ENCODE results near the gene TMEFF2.

TMEFF2 gene

GRCh38 chr2:192183296-192183695 is 11.4 kb downstream of the TMEFF2 start:
- H3K4me1 ChIP-seq (ENCODE audit: control insufficient read depth, insufficient read depth, low read length, unreplicated experiment), result no peaks in the 10 kb centered on the region
- no peak overlapping the region for H3K27ac ChIP-seq (ENCODE audit: low read depth, low read length)

GRCh38 chr2:192166946-192167345 is 27.8 kb downstream of the TMEFF2 start:
- H3K27ac ChIP-seq (ENCODE audit: low read depth, low read length), result no peak overlapping the region
- no peak overlapping the region for H3K4me3 ChIP-seq (ENCODE audit: low read depth, low read length)
- H3K4me1 ChIP-seq (ENCODE audit: control insufficient read depth, insufficient read depth, low read length, unreplicated experiment), result peaks cover 7% of the 10 kb centered on the region
- no peaks in the 10 kb centered on the region for H3K27me3 ChIP-seq (ENCODE audit: insufficient read depth, low read length)
- no peak overlapping the region for H2AFZ ChIP-seq (ENCODE audit: low read length, unreplicated experiment)
- no peaks in the 10 kb centered on the region for H3K79me2 ChIP-seq (ENCODE audit: control insufficient read depth, insufficient read depth, low read length, unreplicated experiment)
- no peaks in the 10 kb centered on the region for H3K36me3 ChIP-seq (ENCODE audit: insufficient read depth, low read length)

More at GRCh38 chr2:192183296-192183695, 11.4 kb downstream of the TMEFF2 start:
- no peak overlapping the region for H3K4me3 ChIP-seq (ENCODE audit: low read depth, low read length)
- H2AFZ ChIP-seq (ENCODE audit: low read length, unreplicated experiment), result no peak overlapping the region
- no peaks in the 10 kb centered on the region for H3K36me3 ChIP-seq (ENCODE audit: insufficient read depth, low read length)
- no peaks in the 10 kb centered on the region for H3K27me3 ChIP-seq (ENCODE audit: insufficient read depth, low read length)
- no peaks in the 10 kb centered on the region for H3K79me2 ChIP-seq (ENCODE audit: control insufficient read depth, insufficient read depth, low read length, unreplicated experiment)

GRCh38 chr2:192165842-192166241 is 28.9 kb downstream of the TMEFF2 start:
- no peak overlapping the region for H2AFZ ChIP-seq (ENCODE audit: low read length, unreplicated experiment)
- peaks cover 9% of the 10 kb centered on the region for H3K4me1 ChIP-seq (ENCODE audit: control insufficient read depth, insufficient read depth, low read length, unreplicated experiment)
- no peaks in the 10 kb centered on the region for H3K79me2 ChIP-seq (ENCODE audit: control insufficient read depth, insufficient read depth, low read length, unreplicated experiment)

GRCh38 chr2:192162392-192163042 is 32.2 kb downstream of the TMEFF2 start:
- Histone ChIP-seq H3K27ac (ENCODE audit: low read depth, low read length) (no peak overlapping the region), H3K36me3 (ENCODE audit: insufficient read depth, low read length) (no peaks in the 10 kb centered on the region), H3K79me2 (ENCODE audit: control insufficient read depth, insufficient read depth, low read length, unreplicated experiment) (no peaks in the 10 kb centered on the region), H3K4me1 (ENCODE audit: control insufficient read depth, insufficient read depth, low read length, unreplicated experiment) (peaks cover 9% of the 10 kb centered on the region), H3K27me3 (ENCODE audit: insufficient read depth, low read length) (no peaks in the 10 kb centered on the region), H2AFZ (ENCODE audit: low read length, unreplicated experiment) (peak overlapping the region; percentile 50), H3K4me3 (ENCODE audit: low read depth, low read length) (no peak overlapping the region)

More at GRCh38 chr2:192165842-192166241, 28.9 kb downstream of the TMEFF2 start:
- H3K4me3 ChIP-seq (ENCODE audit: low read depth, low read length), result no peak overlapping the region
- no peaks in the 10 kb centered on the region for H3K36me3 ChIP-seq (ENCODE audit: insufficient read depth, low read length)
- no peak overlapping the region for H3K27ac ChIP-seq (ENCODE audit: low read depth, low read length)
- H3K27me3 ChIP-seq (ENCODE audit: insufficient read depth, low read length), result no peaks in the 10 kb centered on the region

- Histone ChIP-seq H3K27ac (ENCODE audit: low read depth, low read length) (no peak overlapping the region), H3K36me3 (ENCODE audit: insufficient read depth, low read length) (no peaks in the 10 kb centered on the region), H3K4me1 (ENCODE audit: control insufficient read depth, insufficient read depth, low read length, unreplicated experiment) (peaks cover 8% of the 10 kb centered on the region), H3K4me3 (ENCODE audit: low read depth, low read length) (no peak overlapping the region), H3K79me2 (ENCODE audit: control insufficient read depth, insufficient read depth, low read length, unreplicated experiment) (no peaks in the 10 kb centered on the region), H2AFZ (ENCODE audit: low read length, unreplicated experiment) (peak overlapping the region; percentile 50), H3K27me3 (ENCODE audit: insufficient read depth, low read length) (no peaks in the 10 kb centered on the region)
These were observed 33.0 kb downstream of the TMEFF2 start for GRCh38 chr2:192161656-192162290.

GRCh38 chr2:192159736-192160135 is 35.0 kb downstream of the TMEFF2 start:
- Histone ChIP-seq H3K79me2 (ENCODE audit: control insufficient read depth, insufficient read depth, low read length, unreplicated experiment) (no peaks in the 10 kb centered on the region), H3K27me3 (ENCODE audit: insufficient read depth, low read length) (no peaks in the 10 kb centered on the region), H3K36me3 (ENCODE audit: insufficient read depth, low read length) (no peaks in the 10 kb centered on the region), H3K4me1 (ENCODE audit: control insufficient read depth, insufficient read depth, low read length, unreplicated experiment) (peaks cover 6% of the 10 kb centered on the region), H2AFZ (ENCODE audit: low read length, unreplicated experiment) (no peak overlapping the region), H3K4me3 (ENCODE audit: low read depth, low read length) (no peak overlapping the region), H3K27ac (ENCODE audit: low read depth, low read length) (no peak overlapping the region)

- Histone ChIP-seq H3K4me1 (ENCODE audit: control insufficient read depth, insufficient read depth, low read length, unreplicated experiment) (peaks cover 6% of the 10 kb centered on the region), H3K27me3 (ENCODE audit: insufficient read depth, low read length) (no peaks in the 10 kb centered on the region), H3K36me3 (ENCODE audit: insufficient read depth, low read length) (no peaks in the 10 kb centered on the region), H3K4me3 (ENCODE audit: low read depth, low read length) (no peak overlapping the region), H3K79me2 (ENCODE audit: control insufficient read depth, insufficient read depth, low read length, unreplicated experiment) (no peaks in the 10 kb centered on the region), H3K27ac (ENCODE audit: low read depth, low read length) (no peak overlapping the region), H2AFZ (ENCODE audit: low read length, unreplicated experiment) (no peak overlapping the region)
These were observed 35.5 kb downstream of the TMEFF2 start for GRCh38 chr2:192159208-192159607.

- Histone ChIP-seq H3K27me3 (ENCODE audit: insufficient read depth, low read length) (no peaks in the 10 kb centered on the region), H3K4me1 (ENCODE audit: control insufficient read depth, insufficient read depth, low read length, unreplicated experiment) (peaks cover 6% of the 10 kb centered on the region), H3K4me3 (ENCODE audit: low read depth, low read length) (no peak overlapping the region), H3K79me2 (ENCODE audit: control insufficient read depth, insufficient read depth, low read length, unreplicated experiment) (no peaks in the 10 kb centered on the region), H3K27ac (ENCODE audit: low read depth, low read length) (no peak overlapping the region), H2AFZ (ENCODE audit: low read length, unreplicated experiment) (no peak overlapping the region), H3K36me3 (ENCODE audit: insufficient read depth, low read length) (no peaks in the 10 kb centered on the region)
These were observed 37.0 kb downstream of the TMEFF2 start for GRCh38 chr2:192157776-192158175.

GRCh38 chr2:192155511-192156118 is 39.1 kb downstream of the TMEFF2 start:
- Histone ChIP-seq H2AFZ (ENCODE audit: low read length, unreplicated experiment) (no peak overlapping the region), H3K79me2 (ENCODE audit: control insufficient read depth, insufficient read depth, low read length, unreplicated experiment) (no peaks in the 10 kb centered on the region), H3K36me3 (ENCODE audit: insufficient read depth, low read length) (no peaks in the 10 kb centered on the region), H3K4me3 (ENCODE audit: low read depth, low read length) (no peak overlapping the region), H3K27ac (ENCODE audit: low read depth, low read length) (no peak overlapping the region), H3K27me3 (ENCODE audit: insufficient read depth, low read length) (no peaks in the 10 kb centered on the region), H3K4me1 (ENCODE audit: control insufficient read depth, insufficient read depth, low read length, unreplicated experiment) (peaks cover 7% of the 10 kb centered on the region)

GRCh38 chr2:192153561-192153960 is 41.2 kb downstream of the TMEFF2 start:
- Histone ChIP-seq H3K27ac (ENCODE audit: low read depth, low read length) (no peak overlapping the region), H3K36me3 (ENCODE audit: insufficient read depth, low read length) (no peaks in the 10 kb centered on the region), H3K4me1 (ENCODE audit: control insufficient read depth, insufficient read depth, low read length, unreplicated experiment) (peaks cover 15% of the 10 kb centered on the region), H3K79me2 (ENCODE audit: control insufficient read depth, insufficient read depth, low read length, unreplicated experiment) (no peaks in the 10 kb centered on the region), H2AFZ (ENCODE audit: low read length, unreplicated experiment) (no peak overlapping the region), H3K4me3 (ENCODE audit: low read depth, low read length) (no peak overlapping the region), H3K27me3 (ENCODE audit: insufficient read depth, low read length) (no peaks in the 10 kb centered on the region)

- H3K36me3 ChIP-seq (ENCODE audit: insufficient read depth, low read length), result no peaks in the 10 kb centered on the region
- no peak overlapping the region for H3K4me3 ChIP-seq (ENCODE audit: low read depth, low read length)
- H3K27ac ChIP-seq (ENCODE audit: low read depth, low read length), result no peak overlapping the region
- no peak overlapping the region for H2AFZ ChIP-seq (ENCODE audit: low read length, unreplicated experiment)
- no peaks in the 10 kb centered on the region for H3K79me2 ChIP-seq (ENCODE audit: control insufficient read depth, insufficient read depth, low read length, unreplicated experiment)
- H3K27me3 ChIP-seq (ENCODE audit: insufficient read depth, low read length), result no peaks in the 10 kb centered on the region
- peaks cover 24% of the 10 kb centered on the region for H3K4me1 ChIP-seq (ENCODE audit: control insufficient read depth, insufficient read depth, low read length, unreplicated experiment)
These were observed 42.9 kb downstream of the TMEFF2 start for GRCh38 chr2:192151853-192152252.

All from ACC112 (cell line).